ENCODE data around the gene MRGPRD. TPM values are rescaled to one million over a fixed set of nuclear protein-coding genes. Genes with fewer than 3 reads are reported as not detected.
A peak's percentile ranks its signal among the peaks of the same experiment; 100 is the strongest.
"Not testable (repeated sequence)": the region's sequence is repeated elsewhere in the genome, so short reads cannot be mapped to it uniquely, and the experiment has no call there.

The MRGPRD gene
- total and polyA plus RNA-seq, 7 donors = not detected

GRCh38 chr11:68976095-68976494 is 4.7 kb downstream of the MRGPRD start:
- H3K36me3 ChIP-seq (ENCODE audit: insufficient read depth in 1 of 2, low read depth in 1 of 2) = no peaks in the 10 kb centered on the region
- DNase-seq = peak in 1 of 2 donors; percentile 7
- WGBS, 3 donors = 42 to 57% (median 54%) methylated on average over 4 of the region's 4 CpGs
- peaks cover 0 to 14% (median 2%) of the 10 kb centered on the region in 3 donors for H3K27me3 ChIP-seq (ENCODE audit: insufficient read depth in 3 of 3, low read length in 2 of 3)
- TF ChIP-seq CTCF (IDR thresholded peaks at IDR 0.05) = no peak
- H3K4me1 ChIP-seq = no peaks in the 10 kb centered on the region
- no peak overlapping the region for H3K27ac ChIP-seq
- H3K4me3 ChIP-seq = no peak overlapping the region
- H3K9me3 ChIP-seq = no peaks in the 10 kb centered on the region
- intact Hi-C loops (cut with DNase I) = loop anchor here in 1 of 2 donors (2.0 kb wide), 1 partner anchor 19 kb away; no protein-coding TSS in a partner anchor
- ATAC-seq = no peak

- no peaks in the 10 kb centered on the region for H3K36me3 ChIP-seq (ENCODE audit: insufficient read depth in 1 of 2, low read depth in 1 of 2)
- H3K4me1 ChIP-seq = no peaks in the 10 kb centered on the region
- intact Hi-C loops (cut with DNase I) = no loop called here
- no peak overlapping the region for H3K27ac ChIP-seq
- no peak for TF ChIP-seq CTCF (IDR thresholded peaks at IDR 0.05)
- ATAC-seq = no peak
- H3K4me3 ChIP-seq = no peak overlapping the region
- H3K27me3 ChIP-seq (ENCODE audit: insufficient read depth in 3 of 3, low read length in 2 of 3) = peaks cover 0 to 7% (median 0%) of the 10 kb centered on the region in 3 donors
- no peaks in the 10 kb centered on the region for H3K9me3 ChIP-seq
- DNase-seq = peak in 1 of 2 donors; percentile 35
- WGBS, 3 donors = 92 to 97% (median 94%) methylated on average over 22 to 23 of the region's 23 CpGs
These were observed 6.2 kb downstream of the MRGPRD start for GRCh38 chr11:68974421-68975194.

GRCh38 chr11:68973706-68974105 is 7.1 kb downstream of the MRGPRD start:
- H3K9me3 ChIP-seq; H3K27ac ChIP-seq; ATAC-seq; H3K36me3 ChIP-seq (ENCODE audit: insufficient read depth in 1 of 2, low read depth in 1 of 2); intact Hi-C loops (cut with DNase I); H3K4me1 ChIP-seq; H3K27me3 ChIP-seq (ENCODE audit: insufficient read depth in 3 of 3, low read length in 2 of 3); H3K4me3 ChIP-seq: not testable (repeated sequence)
- peak in 1 of 2 donors; percentile 3 for DNase-seq
- 92 to 95% (median 94%) methylated on average over 12 of the region's 12 CpGs for WGBS, 3 donors

- intact Hi-C loops (cut with DNase I) = no loop called here
- Histone ChIP-seq H3K4me3 (no peak overlapping the region), H3K27me3 (ENCODE audit: insufficient read depth in 3 of 3, low read length in 2 of 3) (peaks cover 0 to 9% (median under 1%) of the 10 kb centered on the region in 3 donors), H3K36me3 (ENCODE audit: insufficient read depth in 1 of 2, low read depth in 1 of 2) (no peaks in the 10 kb centered on the region), H3K9me3 (no peaks in the 10 kb centered on the region), H3K27ac (no peak overlapping the region), H3K4me1 (no peaks in the 10 kb centered on the region)
- ATAC-seq (no peak), DNase-seq (no peak)
- 39 to 54% (median 41%) methylated on average over 4 of the region's 4 CpGs for whole genome bisulfite sequencing, 3 donors
- TF ChIP-seq CTCF (IDR thresholded peaks at IDR 0.05) = no peak
These were observed 7.6 kb downstream of the MRGPRD start for GRCh38 chr11:68973219-68973618.

- whole genome bisulfite sequencing, 3 donors = 89 to 93% (median 91%) methylated on average over 8 of the region's 8 CpGs
- H3K9me3 ChIP-seq = no peaks in the 10 kb centered on the region
- DNase-seq (no peak), ATAC-seq (no peak)
- TF ChIP-seq CTCF (IDR thresholded peaks at IDR 0.05) = no peak
- H3K27me3 ChIP-seq (ENCODE audit: insufficient read depth in 3 of 3, low read length in 2 of 3) = peaks cover 0 to 11% (median 2%) of the 10 kb centered on the region in 3 donors
- H3K4me3 ChIP-seq = no peak overlapping the region
- intact Hi-C loops (cut with DNase I) = no loop called here
- no peak overlapping the region for H3K27ac ChIP-seq
- H3K4me1 ChIP-seq = no peaks in the 10 kb centered on the region
- no peaks in the 10 kb centered on the region for H3K36me3 ChIP-seq (ENCODE audit: insufficient read depth in 1 of 2, low read depth in 1 of 2)
These were observed 9.7 kb downstream of the MRGPRD start for GRCh38 chr11:68970921-68971636.
